Smooth muscle cell (in vitro differentiated cells): ENCODE data around the gene C19orf85. TPM values are rescaled to one million over a fixed set of nuclear protein-coding genes. Genes with fewer than 3 reads are reported as not detected.

ENCODE experiments used
- DNase-seq: peaks from one replicate; lab custom pipeline; 2025; ENCODE audit not compliant: unreplicated experiment; lab: John Stamatoyannopoulos, UW
- H2AFZ ChIP-seq: fragments of 200-600 bp; sonication (generic); 2 replicates; pipeline ENCODE4 v1.6.0; 2016; ENCODE audit warnings: antibody characterized with exemption, low read depth, mild to moderate bottlenecking
- H3F3A ChIP-seq: fragments of 200-600 bp; sonication (generic); 2 replicates; pipeline ENCODE4 v1.6.0; 2017; ENCODE audit warnings: antibody characterized with exemption, low read depth
- H3K27ac ChIP-seq: fragments of 200-600 bp; sonication (generic); 2 replicates; pipeline ENCODE4 v1.5.1; 2016; ENCODE audit warnings: low read depth, mild to moderate bottlenecking
- H3K27me3 ChIP-seq: fragments of 200-600 bp; sonication (generic); 2 replicates; pipeline ENCODE4 v1.6.1; 2016; ENCODE audit warnings: low read depth, mild to moderate bottlenecking
- H3K36me3 ChIP-seq: fragments of 200-600 bp; sonication (generic); 2 replicates; pipeline ENCODE4 v1.5.1; 2016; ENCODE audit warnings: low read depth
- H3K4me1 ChIP-seq: fragments of 200-600 bp; sonication (generic); 2 replicates; pipeline ENCODE4 v1.5.1; 2016; ENCODE audit warnings: low read depth
- H3K4me2 ChIP-seq: fragments of 200-600 bp; sonication (generic); 2 replicates; pipeline ENCODE4 v1.6.0; 2016; ENCODE audit warnings: mild to moderate bottlenecking
- H3K4me3 ChIP-seq: fragments of 200-600 bp; sonication (generic); 2 replicates; pipeline ENCODE4 v1.5.1; 2016; ENCODE audit warnings: mild to moderate bottlenecking
- H3K79me2 ChIP-seq: fragments of 200-600 bp; sonication (generic); 2 replicates; pipeline ENCODE4 v1.6.0; 2016; ENCODE audit warnings: low read depth, mild to moderate bottlenecking
- H3K9ac ChIP-seq: fragments of 200-600 bp; sonication (generic); 2 replicates; pipeline ENCODE4 v1.6.0; 2016; ENCODE audit warnings: low read depth
- H3K9me3 ChIP-seq: fragments of 200-600 bp; sonication (generic); replicated peaks from 2 replicates; pipeline ENCODE4 v1.5.1; 2016; ENCODE audit warnings: low read depth
- H4K20me1 ChIP-seq: fragments of 200-600 bp; sonication (generic); 2 replicates; pipeline ENCODE4 v1.6.0; 2016; ENCODE audit warnings: low read depth
- WGBS: methylation state at CpG from one replicate; pipeline ENCODE4 v1.1.7; 2016; ENCODE audit warnings: low lambda C conversion rate; 5-methylcytosine and 5-hydroxymethylcytosine counted together
- polyA plus RNA-seq: library from polyadenylated mRNA; unstranded; fragments of >200 nt; fragmentation: Nextera tagmentation; extraction: Ambion mirVana; gene quantifications from 2 replicates; pipeline ENCODE4 v1.2.1, GENCODE V29; 2016
- total RNA-seq: library from RNA; depleted of rRNA; stranded (reverse); fragments of >200 nt; gene quantifications from 2 replicates; pipeline ENCODE4 v1.2.3, GENCODE V29; 2014
- TF ChIP-seq, protein P1 (sequence below): fragments of 200-600 bp; sonication (generic); IDR thresholded peaks from 2 replicates; pipeline ENCODE4 v1.5.1; 2017; ENCODE audit warnings: borderline replicate concordance, mild to moderate bottlenecking, antibody characterized with exemption; ENCODE audit not compliant: insufficient read depth, poor library complexity, severe bottlenecking

C19orf85 gene
- total and polyA plus RNA-seq, 2 experiments from 2014 or later, result not detected

DNA sequence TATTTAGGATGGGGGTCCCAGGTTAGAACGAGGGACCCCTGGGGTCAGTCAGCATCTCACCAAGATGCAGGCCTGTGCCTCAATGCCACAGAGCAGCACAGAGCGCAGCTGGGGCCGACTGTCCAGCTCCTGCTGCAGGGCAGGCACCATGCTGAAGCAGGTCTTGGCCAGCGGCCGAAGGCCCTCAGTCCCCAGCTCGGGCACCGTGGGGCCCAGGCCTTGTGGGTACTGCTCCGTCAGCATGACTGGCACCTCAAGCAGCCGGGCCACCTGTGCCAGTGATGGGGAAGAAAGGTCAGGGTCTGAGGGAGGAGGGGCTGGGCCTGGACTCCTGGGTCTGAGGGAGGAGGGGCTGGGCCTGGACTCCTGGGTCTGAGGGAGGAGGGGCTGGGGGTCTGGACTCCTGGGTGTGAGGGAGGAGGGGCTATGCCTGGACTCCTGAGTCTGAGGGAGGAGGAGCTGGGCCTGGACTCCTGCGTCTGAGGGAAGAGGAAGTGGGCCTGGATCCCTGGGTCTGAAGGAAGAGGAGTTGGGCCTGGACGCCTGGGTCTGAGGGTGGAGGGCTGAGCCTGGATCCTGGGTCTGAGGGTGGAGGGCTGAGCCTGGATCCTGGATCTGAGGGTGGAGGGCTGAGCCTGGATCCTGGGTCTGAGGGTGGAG lies 8.8 kb downstream of the C19orf85 start:
- no peak for DNase-seq
- peaks cover 16% of the 10 kb centered on the region for H3K4me1 ChIP-seq
- TF ChIP-seq, protein P1, sequence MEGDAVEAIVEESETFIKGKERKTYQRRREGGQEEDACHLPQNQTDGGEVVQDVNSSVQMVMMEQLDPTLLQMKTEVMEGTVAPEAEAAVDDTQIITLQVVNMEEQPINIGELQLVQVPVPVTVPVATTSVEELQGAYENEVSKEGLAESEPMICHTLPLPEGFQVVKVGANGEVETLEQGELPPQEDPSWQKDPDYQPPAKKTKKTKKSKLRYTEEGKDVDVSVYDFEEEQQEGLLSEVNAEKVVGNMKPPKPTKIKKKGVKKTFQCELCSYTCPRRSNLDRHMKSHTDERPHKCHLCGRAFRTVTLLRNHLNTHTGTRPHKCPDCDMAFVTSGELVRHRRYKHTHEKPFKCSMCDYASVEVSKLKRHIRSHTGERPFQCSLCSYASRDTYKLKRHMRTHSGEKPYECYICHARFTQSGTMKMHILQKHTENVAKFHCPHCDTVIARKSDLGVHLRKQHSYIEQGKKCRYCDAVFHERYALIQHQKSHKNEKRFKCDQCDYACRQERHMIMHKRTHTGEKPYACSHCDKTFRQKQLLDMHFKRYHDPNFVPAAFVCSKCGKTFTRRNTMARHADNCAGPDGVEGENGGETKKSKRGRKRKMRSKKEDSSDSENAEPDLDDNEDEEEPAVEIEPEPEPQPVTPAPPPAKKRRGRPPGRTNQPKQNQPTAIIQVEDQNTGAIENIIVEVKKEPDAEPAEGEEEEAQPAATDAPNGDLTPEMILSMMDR, result no peak
- peaks cover 37% of the 10 kb centered on the region for H4K20me1 ChIP-seq
- H3K4me3 ChIP-seq, result no peak overlapping the region
- H3K4me2 ChIP-seq, result no peak overlapping the region
- H3K27me3 ChIP-seq, result peaks cover 25% of the 10 kb centered on the region
- H3K27ac ChIP-seq, result no peak overlapping the region
- H3K36me3 ChIP-seq, result no peaks in the 10 kb centered on the region
- no peaks in the 10 kb centered on the region for H3K79me2 ChIP-seq
- no peaks in the 10 kb centered on the region for H3K9me3 ChIP-seq
- 83% methylated on average over 11 of the region's 11 CpGs for WGBS
- no peak overlapping the region for H2AFZ ChIP-seq
- peaks cover 6% of the 10 kb centered on the region for H3F3A ChIP-seq
- no peak overlapping the region for H3K9ac ChIP-seq

DNA sequence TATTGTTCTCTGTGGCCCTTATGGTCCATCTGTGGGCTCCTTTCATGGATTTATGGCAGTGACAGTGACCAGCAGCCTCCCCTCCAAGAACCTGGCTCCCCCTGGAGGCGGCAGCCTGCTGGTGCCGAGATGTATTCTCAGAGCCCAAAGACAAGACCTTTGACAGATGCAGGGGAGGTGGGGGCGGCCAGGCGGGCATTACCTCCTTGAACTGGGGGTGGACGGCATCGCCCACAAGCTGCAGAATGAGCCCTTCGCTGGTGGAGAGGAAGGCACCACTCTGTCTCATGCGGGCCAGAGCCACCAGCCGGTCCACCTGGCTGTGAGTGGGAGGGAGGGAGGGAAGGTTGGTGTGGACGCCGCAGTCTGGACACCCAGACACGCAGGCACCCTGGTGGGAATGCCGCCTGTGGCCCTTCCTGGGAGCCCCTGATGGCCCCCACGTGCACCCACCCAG lies 9.7 kb downstream of the C19orf85 start:
- Histone ChIP-seq H3K36me3 (no peaks in the 10 kb centered on the region), H3K9ac (no peak overlapping the region), H3F3A (peaks cover 6% of the 10 kb centered on the region), H3K4me2 (no peak overlapping the region), H3K9me3 (no peaks in the 10 kb centered on the region), H3K4me3 (no peak overlapping the region), H3K27ac (no peak overlapping the region), H4K20me1 (peaks cover 33% of the 10 kb centered on the region), H2AFZ (no peak overlapping the region), H3K27me3 (peaks cover 31% of the 10 kb centered on the region), H3K4me1 (peaks cover 12% of the 10 kb centered on the region), H3K79me2 (no peaks in the 10 kb centered on the region)
- TF ChIP-seq, protein P1, result peak; percentile 63
- DNase-seq, result no peak
- WGBS, result 62% methylated on average over 10 of the region's 14 CpGs

DNA sequence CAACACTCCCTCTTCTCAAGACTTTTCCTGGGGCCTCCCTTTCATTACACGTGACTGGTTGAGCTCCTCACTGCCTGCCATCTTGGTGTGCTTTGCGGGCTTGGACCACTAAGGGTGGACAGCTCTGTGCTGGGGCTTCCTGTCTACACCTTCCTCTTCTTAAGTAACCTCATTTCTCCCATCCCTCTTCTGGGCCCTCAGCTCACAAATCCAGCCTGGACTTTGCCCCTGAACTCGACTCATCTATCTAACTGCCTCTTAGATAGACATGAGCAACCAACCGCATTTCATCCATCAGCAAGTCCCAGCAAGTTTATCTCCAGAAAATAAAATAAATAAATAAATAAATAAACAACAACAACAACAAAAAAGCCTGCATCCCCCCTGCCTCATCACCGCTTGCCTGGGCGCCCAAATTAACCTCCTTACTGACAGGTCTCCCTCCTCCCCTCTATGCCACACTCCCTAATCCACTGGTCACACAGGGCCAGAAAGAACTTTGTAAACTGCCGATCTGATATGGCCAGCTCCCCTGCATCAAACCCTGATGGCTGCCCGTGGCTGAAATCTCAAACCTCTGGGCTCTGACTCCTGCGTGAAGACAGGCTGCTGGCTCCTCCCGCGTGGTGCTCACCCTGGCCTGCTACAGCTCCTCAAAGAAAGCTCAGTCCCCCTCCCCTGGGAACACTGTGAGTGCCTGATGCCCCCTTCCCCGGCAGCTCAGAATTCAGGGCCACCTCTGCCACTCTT lies 10.9 kb downstream of the C19orf85 start:
- no peak for DNase-seq
- Histone ChIP-seq H3K27ac (no peak overlapping the region), H3K4me3 (no peak overlapping the region), H4K20me1 (peaks cover 22% of the 10 kb centered on the region), H3K4me1 (peaks cover 11% of the 10 kb centered on the region), H2AFZ (no peak overlapping the region), H3K9ac (no peak overlapping the region), H3K79me2 (no peaks in the 10 kb centered on the region), H3K27me3 (peaks cover 39% of the 10 kb centered on the region), H3K9me3 (no peaks in the 10 kb centered on the region), H3K4me2 (no peak overlapping the region), H3K36me3 (no peaks in the 10 kb centered on the region), H3F3A (peaks cover 6% of the 10 kb centered on the region)
- TF ChIP-seq, protein P1, result no peak
- 91% methylated on average over 12 of the region's 12 CpGs for WGBS
